Neural cell (in vitro differentiated cells): Measurements from ENCODE around the gene MYOT. TPM values are rescaled to one million over a fixed set of nuclear protein-coding genes. Genes with fewer than 3 reads are reported as not detected.
A peak's percentile ranks its signal among the peaks of the same experiment; 100 is the strongest.

Experiments
- H2AFZ ChIP-seq: fragments of 200-600, 300-800 bp; sonication (generic), shearing (Covaris generic); 2 replicates; pipeline ENCODE4 v1.6.0; 2014; ENCODE audit warnings: low read depth, mild to moderate bottlenecking, antibody characterized with exemption, low read length, moderate library complexity
- H3F3A ChIP-seq: fragments of 200-600 bp; shearing (Covaris generic); 2 replicates; pipeline ENCODE4 v1.6.1; 2016; ENCODE audit warnings: mild to moderate bottlenecking, moderate library complexity, mixed read lengths, antibody characterized with exemption, low read length; ENCODE audit not compliant: insufficient read depth, poor library complexity, severe bottlenecking
- H3K27ac ChIP-seq: fragments of 200-600, 300-800 bp; sonication (generic), shearing (Covaris generic); 2 replicates; pipeline ENCODE4 v1.5.1; 2014; ENCODE audit warnings: mild to moderate bottlenecking, low read length, moderate library complexity
- H3K27me3 ChIP-seq: fragments of 300-800, 200-600 bp; sonication (generic), shearing (Covaris generic); 2 replicates; pipeline ENCODE4 v1.6.0; 2014; ENCODE audit warnings: mild to moderate bottlenecking, low read depth, low read length, moderate library complexity; ENCODE audit not compliant: insufficient read depth
- H3K36me3 ChIP-seq: fragments of 300-800, 200-600 bp; sonication (generic), shearing (Covaris generic); 2 replicates; pipeline ENCODE4 v1.5.1; 2014; ENCODE audit warnings: mild to moderate bottlenecking, antibody characterized with exemption, low read length, moderate library complexity; ENCODE audit not compliant: insufficient read depth
- H3K4me2 ChIP-seq: fragments of 300-800, 200-600 bp; sonication (generic), shearing (Covaris generic); 2 replicates; pipeline ENCODE4 v1.6.0; 2014; ENCODE audit warnings: mild to moderate bottlenecking, low read length
- H3K4me3 ChIP-seq: fragments of 300-800, 200-600 bp; sonication (generic), shearing (Covaris generic); 2 replicates; pipeline ENCODE4 v1.5.1; 2014; ENCODE audit warnings: mild to moderate bottlenecking, low read length, moderate library complexity
- H3K79me2 ChIP-seq: fragments of 200-600 bp; shearing (Covaris generic); replicated peaks from 2 replicates; pipeline ENCODE4 v1.6.0; 2014; ENCODE audit warnings: mild to moderate bottlenecking, low read length, moderate library complexity; ENCODE audit not compliant: insufficient read depth
- H3K9ac ChIP-seq: fragments of 300-800, 200-600 bp; sonication (generic), shearing (Covaris generic); 2 replicates; pipeline ENCODE4 v1.6.1; 2016; ENCODE audit warnings: mild to moderate bottlenecking, low read length, mixed read lengths
- H3K9me2 ChIP-seq: fragments of 200-600 bp; shearing (Covaris generic); 2 replicates; pipeline ENCODE4 v1.6.1; 2016; ENCODE audit warnings: mild to moderate bottlenecking, low read length, mixed read lengths; ENCODE audit not compliant: insufficient read depth
- H3K9me3 ChIP-seq: fragments of 200-600, 300-800 bp; sonication (generic), shearing (Covaris generic); 2 replicates; pipeline ENCODE4 v1.6.1; 2016; ENCODE audit warnings: mild to moderate bottlenecking, mixed run types, low read length, moderate library complexity, mixed read lengths
- H4K20me1 ChIP-seq: fragments of 200-600 bp; shearing (Covaris generic); 2 replicates; pipeline ENCODE4 v1.6.1; 2016; ENCODE audit warnings: mild to moderate bottlenecking, mixed run types; ENCODE audit not compliant: insufficient read depth
- CTCF ChIP-seq: fragments of 450-650 bp; IDR thresholded peaks from 2 replicates; pipeline ENCODE4 v1.5.1; 2014; ENCODE audit warnings: antibody characterized with exemption, mild to moderate bottlenecking, moderate library complexity; ENCODE audit not compliant: poor library complexity, severe bottlenecking
- EP300 ChIP-seq: fragments of 450-650 bp; conservative IDR thresholded peaks from 2 replicates; pipeline ENCODE4 v1.6.1; 2014; ENCODE audit warnings: antibody characterized with exemption, mild to moderate bottlenecking, moderate library complexity; ENCODE audit not compliant: poor library complexity, severe bottlenecking
- EZH2 ChIP-seq: fragments of 200-600, 300-800 bp; shearing (Covaris generic), sonication (generic); IDR thresholded peaks from 2 replicates; pipeline ENCODE4 v1.6.1; 2014; ENCODE audit warnings: antibody characterized with exemption, low read length, borderline replicate concordance, mild to moderate bottlenecking; ENCODE audit not compliant: insufficient read depth, poor library complexity, severe bottlenecking
- MXI1 ChIP-seq: fragments of 450-650 bp; conservative IDR thresholded peaks from 2 replicates; pipeline ENCODE4 v1.6.1; 2014; ENCODE audit warnings: antibody characterized with exemption, mild to moderate bottlenecking; ENCODE audit not compliant: poor library complexity, severe bottlenecking
- POLR2AphosphoS5 ChIP-seq: IDR thresholded peaks from 2 replicates; pipeline ENCODE4 v1.6.1; 2012
- RAD21 ChIP-seq: fragments of 450-650 bp; conservative IDR thresholded peaks from 2 replicates; pipeline ENCODE4 v1.6.1; 2014; ENCODE audit warnings: antibody characterized with exemption, mild to moderate bottlenecking, moderate library complexity
- SMC3 ChIP-seq: fragments of 450-650 bp; conservative IDR thresholded peaks from 2 replicates; pipeline ENCODE4 v1.6.1; 2014; ENCODE audit warnings: antibody characterized with exemption, mild to moderate bottlenecking, moderate library complexity; ENCODE audit not compliant: poor library complexity
- TAF1 ChIP-seq: IDR thresholded peaks from 2 replicates; pipeline ENCODE4 v1.6.1; 2012; ENCODE audit warnings: low read depth
- polyA plus RNA-seq: library from polyadenylated mRNA; depleted of rRNA; stranded (reverse); fragments of >200 nt; gene quantifications from 2 replicates; pipeline ENCODE4 v1.2.3, GENCODE V29; 2014
- TF ChIP-seq, protein P1 (sequence below): IDR thresholded peaks from 2 replicates; pipeline ENCODE4 v1.6.1; 2012; ENCODE audit warnings: borderline replicate concordance

Gene MYOT
- polyA plus RNA-seq, 1 donor from 2014 or later: not detected

DNA sequence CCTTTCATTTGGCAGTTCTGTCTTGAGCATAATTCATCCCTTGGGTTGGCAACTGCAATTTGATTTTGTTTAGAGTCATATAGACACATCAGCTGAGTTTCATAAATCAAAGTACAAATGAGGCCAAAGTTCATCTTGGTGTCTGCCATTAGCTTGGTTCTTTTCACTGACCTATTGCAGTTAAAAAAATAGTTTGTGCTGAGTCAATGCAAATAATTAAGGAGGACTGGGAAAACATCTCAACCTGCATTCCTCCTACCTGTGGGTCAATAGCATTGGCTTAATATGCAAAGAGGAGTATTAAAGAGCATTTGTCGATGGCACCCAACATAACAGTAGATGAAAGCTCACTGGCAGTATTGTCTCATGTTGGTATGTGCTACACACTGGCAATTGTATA lies 23.2 kb downstream of the MYOT start:
- Histone ChIP-seq H2AFZ (no peak overlapping the region), H3K4me3 (no peak overlapping the region), H3K79me2 (no peaks in the 10 kb centered on the region), H3K27ac (no peak overlapping the region), H3K9me2 (no peaks in the 10 kb centered on the region), H3K36me3 (no peaks in the 10 kb centered on the region), H3K27me3 (no peaks in the 10 kb centered on the region), H3K9ac (no peak overlapping the region), H3K4me2 (no peak overlapping the region), H3K9me3 (no peaks in the 10 kb centered on the region), H4K20me1 (no peaks in the 10 kb centered on the region), H3F3A (no peaks in the 10 kb centered on the region)
- no peak for TF ChIP-seq TAF1
- no peak for TF ChIP-seq EZH2
- no peak for TF ChIP-seq SMC3

- Histone ChIP-seq H3K4me3 (no peak overlapping the region), H3K27me3 (no peaks in the 10 kb centered on the region), H3K27ac (no peak overlapping the region), H3F3A (no peaks in the 10 kb centered on the region), H3K36me3 (no peaks in the 10 kb centered on the region), H3K9me2 (no peaks in the 10 kb centered on the region), H3K4me2 (no peak overlapping the region), H3K9me3 (no peaks in the 10 kb centered on the region), H2AFZ (no peak overlapping the region), H4K20me1 (no peaks in the 10 kb centered on the region), H3K9ac (no peak overlapping the region), H3K79me2 (no peaks in the 10 kb centered on the region)
- TF ChIP-seq SMC3 (no peak), CTCF (peak; percentile 15)
These were observed 24.2 kb downstream of the MYOT start for GRCh38 chr5:137891849-137892248.

GRCh38 chr5:137894586-137894985 lies 26.9 kb downstream of the MYOT start:
- no peaks in the 10 kb centered on the region for H3K9me2 ChIP-seq
- H3K36me3 ChIP-seq: no peaks in the 10 kb centered on the region
- no peak overlapping the region for H2AFZ ChIP-seq
- no peaks in the 10 kb centered on the region for H3K79me2 ChIP-seq
- no peak overlapping the region for H3K27ac ChIP-seq
- no peak for TF ChIP-seq EZH2
- no peak for TF ChIP-seq TAF1
- no peak for TF ChIP-seq EP300
- no peak for TF ChIP-seq POLR2AphosphoS5
- TF ChIP-seq SMC3: no peak
- TF ChIP-seq, protein P1, sequence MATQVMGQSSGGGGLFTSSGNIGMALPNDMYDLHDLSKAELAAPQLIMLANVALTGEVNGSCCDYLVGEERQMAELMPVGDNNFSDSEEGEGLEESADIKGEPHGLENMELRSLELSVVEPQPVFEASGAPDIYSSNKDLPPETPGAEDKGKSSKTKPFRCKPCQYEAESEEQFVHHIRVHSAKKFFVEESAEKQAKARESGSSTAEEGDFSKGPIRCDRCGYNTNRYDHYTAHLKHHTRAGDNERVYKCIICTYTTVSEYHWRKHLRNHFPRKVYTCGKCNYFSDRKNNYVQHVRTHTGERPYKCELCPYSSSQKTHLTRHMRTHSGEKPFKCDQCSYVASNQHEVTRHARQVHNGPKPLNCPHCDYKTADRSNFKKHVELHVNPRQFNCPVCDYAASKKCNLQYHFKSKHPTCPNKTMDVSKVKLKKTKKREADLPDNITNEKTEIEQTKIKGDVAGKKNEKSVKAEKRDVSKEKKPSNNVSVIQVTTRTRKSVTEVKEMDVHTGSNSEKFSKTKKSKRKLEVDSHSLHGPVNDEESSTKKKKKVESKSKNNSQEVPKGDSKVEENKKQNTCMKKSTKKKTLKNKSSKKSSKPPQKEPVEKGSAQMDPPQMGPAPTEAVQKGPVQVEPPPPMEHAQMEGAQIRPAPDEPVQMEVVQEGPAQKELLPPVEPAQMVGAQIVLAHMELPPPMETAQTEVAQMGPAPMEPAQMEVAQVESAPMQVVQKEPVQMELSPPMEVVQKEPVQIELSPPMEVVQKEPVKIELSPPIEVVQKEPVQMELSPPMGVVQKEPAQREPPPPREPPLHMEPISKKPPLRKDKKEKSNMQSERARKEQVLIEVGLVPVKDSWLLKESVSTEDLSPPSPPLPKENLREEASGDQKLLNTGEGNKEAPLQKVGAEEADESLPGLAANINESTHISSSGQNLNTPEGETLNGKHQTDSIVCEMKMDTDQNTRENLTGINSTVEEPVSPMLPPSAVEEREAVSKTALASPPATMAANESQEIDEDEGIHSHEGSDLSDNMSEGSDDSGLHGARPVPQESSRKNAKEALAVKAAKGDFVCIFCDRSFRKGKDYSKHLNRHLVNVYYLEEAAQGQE: no peak
- TF ChIP-seq RAD21: no peak
- TF ChIP-seq MXI1: no peak
- no peak for TF ChIP-seq CTCF
- H3K9ac ChIP-seq: no peak overlapping the region
- no peak overlapping the region for H3K4me2 ChIP-seq
- H3F3A ChIP-seq: no peaks in the 10 kb centered on the region
- no peaks in the 10 kb centered on the region for H3K9me3 ChIP-seq
- H3K27me3 ChIP-seq: no peaks in the 10 kb centered on the region
- no peaks in the 10 kb centered on the region for H4K20me1 ChIP-seq
- no peak overlapping the region for H3K4me3 ChIP-seq
